BE2C (cell line): Measurements from ENCODE around the gene LAMA5.

Source experiments
- DNase-seq: peaks from one replicate; pipeline ENCODE4 v3.0.0-alpha.2; 2020
- H3K27me3 ChIP-seq: fragments of 250-450 bp; sonication (Bioruptor Pico); 2 replicates; pipeline ENCODE4 v1.5.1; 2020; ENCODE audit warnings: mild to moderate bottlenecking
- H3K36me3 ChIP-seq: fragments of 250-450 bp; sonication (Bioruptor Pico); 2 replicates; pipeline ENCODE4 v1.5.1; 2020; ENCODE audit warnings: mild to moderate bottlenecking
- H3K4me1 ChIP-seq: fragments of 250-450 bp; sonication (Bioruptor Pico); 2 replicates; pipeline ENCODE4 v1.5.1; 2020
- H3K4me3 ChIP-seq: 2 replicates; pipeline ENCODE4 v1.5.1; 2011; ENCODE audit warnings: low read depth, low read length
- H3K9me3 ChIP-seq: fragments of 250-450 bp; sonication (Bioruptor Pico); 2 replicates; pipeline ENCODE4 v1.5.1; 2020
- TF ChIP-seq, protein P1 (sequence below): IDR thresholded peaks from 2 replicates; pipeline ENCODE4 v1.5.1; 2012; ENCODE audit warnings: mild to moderate bottlenecking, low read depth, low read length

The LAMA5 gene

DNA sequence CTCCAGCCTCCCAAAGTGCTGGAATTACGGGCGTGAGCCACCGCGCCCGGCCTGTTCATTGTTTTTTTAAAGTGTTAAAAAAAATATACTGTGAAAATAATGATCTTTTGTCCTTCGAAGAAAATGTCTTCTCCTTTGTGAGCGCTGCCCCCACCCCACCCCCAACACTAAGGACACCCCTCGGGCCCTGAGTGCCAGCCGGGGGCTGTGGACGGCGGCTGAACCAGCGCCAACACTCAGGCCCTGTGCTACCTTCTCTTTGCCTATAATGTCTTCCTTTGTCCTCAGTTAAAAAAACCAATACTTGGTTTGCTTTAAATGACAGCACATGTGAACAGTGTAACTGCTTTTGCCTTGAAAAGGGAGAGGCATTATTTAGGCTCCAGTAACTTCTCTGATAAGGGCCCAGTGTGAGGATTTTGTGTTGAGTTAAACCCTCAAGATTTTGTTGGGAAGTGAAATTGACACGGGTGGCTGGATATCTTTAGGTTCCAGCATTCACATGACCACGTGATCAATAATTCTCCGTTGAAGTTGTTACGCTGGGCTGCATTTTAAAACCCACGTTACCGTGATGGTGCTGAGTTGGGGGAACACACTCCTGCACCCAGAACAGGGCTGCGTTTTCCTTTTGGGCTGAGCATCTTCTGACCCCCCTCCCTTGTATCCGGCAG, 73.9 kb downstream of the LAMA5 start:
- DNase-seq, result no peak
- Histone ChIP-seq H3K9me3 (no peaks in the 10 kb centered on the region), H3K4me3 (no peak overlapping the region), H3K27me3 (no peaks in the 10 kb centered on the region), H3K36me3 (peaks cover 3% of the 10 kb centered on the region), H3K4me1 (no peaks in the 10 kb centered on the region)
- TF ChIP-seq, protein P1, sequence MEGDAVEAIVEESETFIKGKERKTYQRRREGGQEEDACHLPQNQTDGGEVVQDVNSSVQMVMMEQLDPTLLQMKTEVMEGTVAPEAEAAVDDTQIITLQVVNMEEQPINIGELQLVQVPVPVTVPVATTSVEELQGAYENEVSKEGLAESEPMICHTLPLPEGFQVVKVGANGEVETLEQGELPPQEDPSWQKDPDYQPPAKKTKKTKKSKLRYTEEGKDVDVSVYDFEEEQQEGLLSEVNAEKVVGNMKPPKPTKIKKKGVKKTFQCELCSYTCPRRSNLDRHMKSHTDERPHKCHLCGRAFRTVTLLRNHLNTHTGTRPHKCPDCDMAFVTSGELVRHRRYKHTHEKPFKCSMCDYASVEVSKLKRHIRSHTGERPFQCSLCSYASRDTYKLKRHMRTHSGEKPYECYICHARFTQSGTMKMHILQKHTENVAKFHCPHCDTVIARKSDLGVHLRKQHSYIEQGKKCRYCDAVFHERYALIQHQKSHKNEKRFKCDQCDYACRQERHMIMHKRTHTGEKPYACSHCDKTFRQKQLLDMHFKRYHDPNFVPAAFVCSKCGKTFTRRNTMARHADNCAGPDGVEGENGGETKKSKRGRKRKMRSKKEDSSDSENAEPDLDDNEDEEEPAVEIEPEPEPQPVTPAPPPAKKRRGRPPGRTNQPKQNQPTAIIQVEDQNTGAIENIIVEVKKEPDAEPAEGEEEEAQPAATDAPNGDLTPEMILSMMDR, result no peak

DNA sequence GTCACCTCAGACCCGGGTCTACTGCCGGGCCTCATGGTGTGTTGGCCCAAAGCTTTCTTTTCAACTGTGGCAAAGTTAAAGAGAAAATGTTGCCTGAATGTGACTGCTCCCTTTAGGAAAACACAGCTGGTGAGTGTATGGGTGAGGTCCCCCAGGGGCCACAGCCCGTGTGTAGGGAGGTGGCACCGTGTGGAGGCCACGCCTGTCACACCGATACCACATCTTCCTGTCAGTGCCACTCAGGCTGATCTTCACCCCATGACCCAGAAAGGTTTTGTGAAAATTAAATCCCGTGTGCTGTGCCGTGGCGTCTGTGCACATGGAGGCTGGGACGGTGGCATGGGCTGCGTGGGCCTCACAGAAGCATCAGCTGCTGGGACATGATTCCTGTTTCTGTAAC, 75.0 kb downstream of the LAMA5 start:
- DNase-seq, result no peak
- Histone ChIP-seq H3K4me3 (no peak overlapping the region), H3K27me3 (no peaks in the 10 kb centered on the region), H3K4me1 (no peaks in the 10 kb centered on the region), H3K36me3 (peaks cover 3% of the 10 kb centered on the region), H3K9me3 (no peaks in the 10 kb centered on the region)
- TF ChIP-seq, protein P1, result no peak

DNA sequence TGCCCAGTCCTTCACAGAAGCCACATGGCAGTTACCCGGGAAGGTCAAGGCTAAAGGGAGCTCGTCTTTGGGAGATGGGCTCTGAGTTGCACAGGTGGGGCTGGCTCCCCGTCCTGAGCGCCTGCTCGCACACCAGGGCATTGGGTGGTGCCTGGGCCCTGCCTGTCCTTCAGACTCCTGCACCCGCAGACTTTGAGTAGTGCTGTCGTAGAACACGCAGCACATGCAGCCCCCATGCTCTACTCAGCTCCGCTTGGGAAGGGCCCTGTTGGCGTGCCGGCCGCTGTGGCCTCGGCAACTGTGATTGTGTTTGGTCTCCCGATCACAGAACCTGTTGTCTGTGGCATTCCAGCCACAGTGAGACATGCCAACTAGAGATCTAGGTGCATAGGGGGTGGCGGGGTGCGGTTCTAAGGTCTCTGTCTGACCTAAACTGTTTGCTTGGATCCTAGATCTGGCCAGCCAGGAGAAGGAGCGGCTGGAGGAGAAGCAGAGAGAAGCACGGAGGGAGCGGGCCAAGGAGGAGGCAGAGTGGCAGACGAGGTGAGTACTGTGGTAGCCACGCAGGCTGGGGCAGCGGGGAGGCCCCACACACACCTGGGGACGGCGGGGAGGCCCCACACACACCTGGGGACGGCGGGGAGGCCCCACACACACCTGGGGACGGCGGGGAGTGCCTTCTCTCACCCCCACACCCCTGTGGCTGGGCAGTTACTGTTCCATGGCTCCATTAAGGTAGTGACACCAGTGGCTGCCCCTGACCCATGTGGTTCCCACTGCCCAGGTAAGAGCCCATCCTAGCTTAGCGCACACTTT, 75.7 kb downstream of the LAMA5 start:
- TF ChIP-seq, protein P1, result no peak
- peaks cover 3% of the 10 kb centered on the region for H3K36me3 ChIP-seq
- peaks cover 3% of the 10 kb centered on the region for H3K4me1 ChIP-seq
- H3K27me3 ChIP-seq, result no peaks in the 10 kb centered on the region
- no peak for DNase-seq
- H3K4me3 ChIP-seq, result no peak overlapping the region
- no peaks in the 10 kb centered on the region for H3K9me3 ChIP-seq

DNA sequence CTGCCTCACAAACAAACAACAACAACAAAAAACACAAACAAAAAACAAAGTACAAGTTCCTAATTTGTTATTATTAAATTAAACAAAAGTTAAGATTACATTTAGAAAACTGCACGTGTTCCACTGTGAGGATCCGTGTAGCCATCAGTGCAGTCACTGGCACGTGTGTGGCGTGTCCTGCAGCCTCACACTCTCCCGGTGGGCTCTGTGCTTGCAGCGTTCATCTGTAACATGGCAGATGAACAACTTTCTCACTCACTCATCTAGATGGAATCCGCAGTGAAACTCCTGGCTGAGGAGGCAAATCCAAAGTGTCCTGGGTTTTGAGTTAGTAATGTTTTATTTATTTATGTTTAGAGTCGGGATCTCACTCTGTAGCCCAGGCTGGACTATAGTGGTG, 77.2 kb downstream of the LAMA5 start:
- no peak for DNase-seq
- TF ChIP-seq, protein P1, result no peak
- Histone ChIP-seq H3K9me3 (no peaks in the 10 kb centered on the region), H3K36me3 (peaks cover 7% of the 10 kb centered on the region), H3K4me1 (peaks cover 5% of the 10 kb centered on the region), H3K27me3 (no peaks in the 10 kb centered on the region), H3K4me3 (no peak overlapping the region)

DNA sequence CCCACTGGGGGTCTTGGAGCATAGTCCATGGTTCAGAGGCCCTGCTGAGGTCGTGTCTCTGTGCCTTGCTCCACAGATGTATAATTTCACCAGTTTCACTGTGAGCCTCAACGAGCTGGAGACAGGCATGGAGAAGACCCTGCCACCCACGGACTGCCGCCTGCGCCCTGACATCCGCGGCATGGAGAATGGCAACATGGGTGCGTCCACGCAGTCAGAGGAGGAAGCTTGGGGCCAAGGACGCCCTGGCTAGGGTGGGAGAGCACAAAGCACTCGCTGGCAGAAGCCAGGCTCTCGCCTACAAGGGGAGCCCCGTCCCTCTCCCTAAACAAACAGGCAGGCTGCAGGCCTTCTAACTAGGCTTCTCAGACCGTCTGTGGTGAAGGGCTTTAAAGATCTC, 78.0 kb downstream of the LAMA5 start:
- Histone ChIP-seq H3K4me1 (peaks cover 5% of the 10 kb centered on the region), H3K9me3 (no peaks in the 10 kb centered on the region), H3K4me3 (no peak overlapping the region), H3K36me3 (peaks cover 7% of the 10 kb centered on the region), H3K27me3 (no peaks in the 10 kb centered on the region)
- TF ChIP-seq, protein P1, result no peak
- no peak for DNase-seq
